HG03135 (cell line): Measurements from ENCODE around the gene CBR1.

Experiments used
- ATAC-seq: cut with Tn5 transposase; IDR thresholded peaks from one replicate; pipeline ENCODE4 v1.9.1; 2021; ENCODE audit warnings: mild to moderate bottlenecking, moderate library complexity; ENCODE audit not compliant: unreplicated experiment

Gene CBR1

GRCh38 chr21:36111238-36111637, 41.4 kb downstream of the CBR1 start:
- no peak for ATAC-seq

GRCh38 chr21:36113647-36114428, 44.0 kb downstream of the CBR1 start:
- ATAC-seq, result no peak

DNA sequence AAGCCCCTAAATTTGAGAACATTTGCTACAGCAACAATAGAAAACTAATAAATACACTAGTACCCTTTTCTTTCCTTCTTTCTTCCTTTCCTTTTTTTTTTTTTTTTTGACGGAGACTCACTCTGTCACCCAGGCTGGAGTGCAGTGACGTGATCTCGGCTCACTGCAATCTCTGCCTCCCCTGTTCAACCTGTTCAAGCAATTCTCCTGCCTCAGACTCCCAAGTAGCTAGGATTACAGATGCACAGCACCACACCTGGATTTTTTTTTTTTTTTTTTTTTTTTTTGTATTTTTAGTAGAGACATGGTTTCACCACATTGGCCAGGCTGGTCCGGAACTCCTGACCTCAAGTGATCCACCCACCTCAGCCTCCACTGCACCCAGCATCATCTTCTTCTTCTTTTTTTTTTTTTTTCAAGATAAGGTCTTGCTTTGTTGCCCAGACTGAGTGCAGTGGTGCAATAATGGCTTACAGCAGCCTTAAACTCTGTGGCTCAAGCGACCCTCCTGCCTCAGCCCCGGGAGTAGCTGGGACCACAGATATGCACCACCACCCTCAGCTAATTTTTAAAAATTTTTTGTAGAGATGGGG, 45.4 kb downstream of the CBR1 start:
- ATAC-seq, result no peak

DNA sequence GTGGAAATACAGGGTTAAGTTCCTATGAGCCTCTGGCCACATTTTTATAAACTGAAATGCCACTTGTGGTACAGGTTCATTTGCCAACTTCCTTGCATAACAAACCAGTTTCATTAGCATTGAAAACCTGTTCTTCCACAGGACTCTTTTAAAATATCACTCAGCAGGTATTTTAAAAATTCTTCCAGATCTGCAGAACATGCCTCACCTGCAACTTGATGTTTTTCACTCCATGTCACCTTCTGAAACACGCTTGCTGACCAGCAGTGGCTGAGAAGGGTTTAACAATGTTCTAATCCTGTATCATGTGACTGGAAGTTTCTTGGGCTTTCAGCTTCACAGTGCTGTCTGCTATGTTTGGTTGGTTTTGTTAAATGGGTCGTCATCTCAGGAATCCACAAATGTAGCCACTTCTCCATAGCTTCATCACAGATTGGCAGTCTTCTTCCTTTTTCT, 47.5 kb downstream of the CBR1 start:
- ATAC-seq, result no peak

GRCh38 chr21:36120304-36120888, 50.6 kb downstream of the CBR1 start:
- ATAC-seq, result no peak
